ENCODE data around the gene DLG2.
"Not testable (repeated sequence)": the region's sequence is repeated elsewhere in the genome, so short reads cannot be mapped to it uniquely, and the experiment has no call there.

DNA sequence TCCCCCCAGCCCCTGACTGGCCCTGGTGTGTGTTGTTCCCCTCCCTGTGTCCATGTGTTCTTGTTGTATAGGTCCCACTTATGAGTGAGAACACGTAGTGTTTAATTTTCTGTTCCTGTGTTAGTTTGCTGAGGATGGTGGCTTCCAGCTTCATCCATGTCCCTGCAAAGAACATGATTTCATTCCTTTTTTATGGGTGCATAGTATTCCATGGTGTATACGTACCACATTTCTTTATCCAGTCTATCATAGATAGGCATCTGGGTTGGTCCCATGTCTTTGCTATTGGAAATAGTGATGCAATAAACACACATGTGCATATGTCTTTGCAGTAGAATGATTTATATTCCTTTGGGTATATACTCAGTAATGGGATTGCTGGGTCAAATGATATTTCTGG is 1895.9 kb downstream of the DLG2 start:
- not testable (repeated sequence) for TF ChIP-seq CTCF, POLR2A (IDR thresholded peaks at IDR 0.05)

Data from ovary (tissue), 3 donors.